H1 (cell line): Measurements from ENCODE around the gene CASP8AP2. TPM values are rescaled to one million over a fixed set of nuclear protein-coding genes. Genes with fewer than 3 reads are reported as not detected.
A peak's percentile ranks its signal among the peaks of the same experiment; 100 is the strongest.

Experiments
- CTCF ChIA-PET: fragments of 300-600 bp; sonication (Branson Sonifier 250); formaldehyde crosslinking; loops from one replicate; lab custom pipeline; 2021; ENCODE audit not compliant: partially characterized antibody; lab: Charles Lee
- POLR2A ChIA-PET: fragments of 300-600 bp; sonication (Branson Sonifier 250); formaldehyde crosslinking; loops from one replicate; lab custom pipeline; 2021; ENCODE audit warnings: inconsistent platforms; ENCODE audit not compliant: partially characterized antibody; lab: Charles Lee
- DNase-seq, 2 experiments: peaks; one replicate each; pipeline versions ENCODE4 v3.0.0 to v3.0.0-alpha.2; 2010 to 2022; ENCODE audit warnings: low spot score in 2 of 2, low read depth in 1 of 2, mixed read lengths in 1 of 2
- FAIRE-seq: peaks from 2 replicates; lab custom pipeline; 2011; peaks lifted over from hg19 to GRCh38; lab: Jason Lieb, UNC
- H2AFZ ChIP-seq: 2 replicates; pipeline ENCODE4 v1.8.1; 2012; ENCODE audit warnings: low read length, inconsistent platforms
- H2AK5ac ChIP-seq: 2 replicates; pipeline ENCODE4 v1.6.1; 2013; ENCODE audit warnings: low read depth, low read length
- H2BK120ac ChIP-seq: replicated peaks from 2 replicates; pipeline ENCODE3; 2013; ENCODE audit warnings: low read depth, low read length, inconsistent platforms
- H2BK12ac ChIP-seq: 2 replicates; pipeline ENCODE4 v1.6.1; 2013; ENCODE audit warnings: low read depth, low read length
- H2BK15ac ChIP-seq: 2 replicates; pipeline ENCODE4 v1.6.1; 2013; ENCODE audit warnings: low read length
- H2BK20ac ChIP-seq: 2 replicates; pipeline ENCODE4 v1.6.1; 2013; ENCODE audit warnings: low read length
- H2BK5ac ChIP-seq: 2 replicates; pipeline ENCODE4 v1.6.1; 2013; ENCODE audit warnings: low read depth, low read length
- H3K14ac ChIP-seq: 2 replicates; pipeline ENCODE4 v1.6.1; 2013; ENCODE audit warnings: inconsistent platforms; ENCODE audit not compliant: insufficient read length
- H3K18ac ChIP-seq: 2 replicates; pipeline ENCODE4 v1.6.1; 2013; ENCODE audit warnings: low read length; ENCODE audit errors: extremely low read depth
- H3K23ac ChIP-seq: 2 replicates; pipeline ENCODE4 v1.6.1; 2013; ENCODE audit warnings: inconsistent platforms; ENCODE audit not compliant: insufficient read length
- H3K23me2 ChIP-seq: 2 replicates; pipeline ENCODE4 v1.6.1; 2013; ENCODE audit warnings: low read depth, low read length
- H3K27ac ChIP-seq: 2 replicates; pipeline ENCODE4 v1.6.1; 2011; ENCODE audit warnings: low read depth, low read length, inconsistent platforms
- H3K27me3 ChIP-seq, 4 experiments: replicated peaks in 1 of 4; 1 replicate in 1 of 4; 2 replicates in 3 of 4; pipeline versions ENCODE4 v1.6.1 to v1.8.1; 2011 to 2013; ENCODE audit warnings: low read length in 3 of 4, mild to moderate bottlenecking in 3 of 4, inconsistent platforms in 2 of 4, mixed read lengths in 2 of 4, moderate library complexity in 1 of 4; ENCODE audit not compliant: control insufficient read depth in 3 of 4, insufficient read depth in 3 of 4; ENCODE audit errors: extremely low read depth in 1 of 4
- H3K36me3 ChIP-seq, 4 experiments: 2 replicates each; pipeline versions ENCODE4 v1.6.1 to v1.8.1; 2011 to 2013; ENCODE audit warnings: mild to moderate bottlenecking in 4 of 4, low read length in 3 of 4, moderate library complexity in 2 of 4, control low read depth in 1 of 4, inconsistent platforms in 1 of 4; ENCODE audit not compliant: insufficient read depth in 4 of 4, control insufficient read depth in 2 of 4
- H3K4ac ChIP-seq: replicated peaks from 2 replicates; pipeline ENCODE3; 2013; ENCODE audit warnings: low read length, low read depth, mixed read lengths, inconsistent platforms; ENCODE audit not compliant: insufficient read length
- H3K4me1 ChIP-seq, 4 experiments: replicated peaks in 1 of 4; 1 replicate in 1 of 4; 2 replicates in 3 of 4; pipeline versions ENCODE4 v1.6.1 to v1.8.1; 2011 to 2013; ENCODE audit warnings: low read length in 3 of 4, inconsistent platforms in 2 of 4, mixed read lengths in 1 of 4; ENCODE audit not compliant: insufficient read depth in 4 of 4, control insufficient read depth in 3 of 4
- H3K4me2 ChIP-seq, 2 experiments: 2 replicates each; pipeline versions ENCODE4 v1.6.1 to v1.8.1; 2011 to 2013; ENCODE audit warnings: low read depth in 2 of 2, low read length in 2 of 2, control low read depth in 1 of 2, inconsistent platforms in 1 of 2, mild to moderate bottlenecking in 1 of 2; ENCODE audit not compliant: insufficient read depth in 1 of 2
- H3K4me3 ChIP-seq, 4 experiments: fragments of 200-600, 300-600 bp in 1 of 4; sonication (generic), shearing (Covaris generic), sonication (Bioruptor Twin) in 1 of 4; 2 replicates each; pipeline versions ENCODE4 v1.5.1 to v1.8.1; 2011 to 2016; ENCODE audit warnings: low read length in 4 of 4, low read depth in 3 of 4, control low read depth in 2 of 4, inconsistent platforms in 2 of 4, mild to moderate bottlenecking in 2 of 4, mixed read lengths in 1 of 4, moderate library complexity in 1 of 4; ENCODE audit not compliant: insufficient read depth in 2 of 4; ENCODE audit errors: extremely low read depth in 1 of 4
- H3K56ac ChIP-seq: replicated peaks from 2 replicates; pipeline ENCODE3; 2013; ENCODE audit warnings: low read depth, mild to moderate bottlenecking, mixed read lengths, low read length, inconsistent platforms; ENCODE audit not compliant: insufficient read length
- H3K79me1 ChIP-seq: 2 replicates; pipeline ENCODE4 v1.6.1; 2013; ENCODE audit warnings: low read depth, low read length, control low read depth
- H3K79me2 ChIP-seq, 2 experiments: 2 replicates each; pipeline versions ENCODE4 v1.6.1 to v1.8.1; 2012 to 2013; ENCODE audit warnings: low read length in 2 of 2, mild to moderate bottlenecking in 2 of 2, inconsistent platforms in 1 of 2; ENCODE audit not compliant: insufficient read depth in 2 of 2, control insufficient read depth in 1 of 2
- H3K9ac ChIP-seq, 4 experiments: replicated peaks in 1 of 4; 1 replicate in 1 of 4; 2 replicates in 3 of 4; pipeline versions ENCODE4 v1.6.1 to v1.8.1; 2011 to 2013; ENCODE audit warnings: low read depth in 3 of 4, low read length in 3 of 4, control low read depth in 2 of 4, mild to moderate bottlenecking in 2 of 4, moderate library complexity in 2 of 4, inconsistent platforms in 1 of 4; ENCODE audit errors: extremely low read depth in 1 of 4
- H3K9me3 ChIP-seq, 2 experiments: 2 replicates each; pipeline versions ENCODE4 v1.6.1 to v1.8.1; 2012 to 2013; ENCODE audit warnings: mild to moderate bottlenecking in 2 of 2, moderate library complexity in 2 of 2, control low read depth in 1 of 2, inconsistent platforms in 1 of 2, low read depth in 1 of 2, low read length in 1 of 2, mixed read lengths in 1 of 2; ENCODE audit not compliant: insufficient read depth in 2 of 2
- H4K20me1 ChIP-seq, 2 experiments: replicated peaks in 1 of 2; 2 replicates each; pipeline versions ENCODE3 to v1.8.1; 2011 to 2013; ENCODE audit warnings: inconsistent platforms in 2 of 2, low read length in 2 of 2, mild to moderate bottlenecking in 1 of 2; ENCODE audit not compliant: insufficient read depth in 2 of 2, control insufficient read depth in 1 of 2
- H4K5ac ChIP-seq: 2 replicates; pipeline ENCODE4 v1.6.1; 2013; ENCODE audit warnings: low read length, low read depth, mixed read lengths, inconsistent platforms; ENCODE audit not compliant: insufficient read length
- H4K8ac ChIP-seq: 2 replicates; pipeline ENCODE4 v1.8.0; 2013; ENCODE audit warnings: mild to moderate bottlenecking, moderate library complexity, low read length, inconsistent platforms; ENCODE audit not compliant: insufficient read depth; ENCODE audit errors: extremely low read depth
- H4K91ac ChIP-seq: replicated peaks from 2 replicates; pipeline ENCODE3; 2013; ENCODE audit warnings: low read length, mixed read lengths, inconsistent platforms; ENCODE audit not compliant: insufficient read length
- CBX8 ChIP-seq: fragments of 300-800, 300-1000 bp; sonication (generic); IDR thresholded peaks from 2 replicates; pipeline ENCODE4 v1.7.1; 2016; ENCODE audit warnings: low read depth, low read length, borderline replicate concordance
- CHD1 ChIP-seq: IDR thresholded peaks from 2 replicates; pipeline ENCODE4 v1.6.1; 2012; ENCODE audit warnings: low read depth, low read length, improper control_type of control experiment
- E2F6 ChIP-seq: IDR thresholded peaks from 2 replicates; pipeline ENCODE4 v1.6.1; 2012; ENCODE audit warnings: inconsistent platforms
- HDAC6 ChIP-seq: IDR thresholded peaks from one replicate; pipeline ENCODE4 v1.7.1; 2012; ENCODE audit warnings: low read depth, mild to moderate bottlenecking, inconsistent platforms, low read length, moderate library complexity
- KDM4A ChIP-seq: IDR thresholded peaks from one replicate; pipeline ENCODE4 v1.7.1; 2012; ENCODE audit warnings: low read depth, mild to moderate bottlenecking, moderate library complexity, low read length, inconsistent platforms; ENCODE audit not compliant: severe bottlenecking
- KDM5A ChIP-seq: fragments of 200-600 bp; IDR thresholded peaks from 2 replicates; pipeline ENCODE4 v1.7.1; 2012; ENCODE audit warnings: mild to moderate bottlenecking, low read length, inconsistent platforms, mixed read lengths
- NANOG ChIP-seq: IDR thresholded peaks from 2 replicates; pipeline ENCODE4 v1.6.1; 2011; ENCODE audit warnings: low read length, low read depth, mild to moderate bottlenecking, inconsistent platforms; ENCODE audit not compliant: insufficient read depth, poor library complexity, severe bottlenecking
- NRF1 ChIP-seq: IDR thresholded peaks from 2 replicates; pipeline ENCODE4 v1.6.1; 2011; ENCODE audit warnings: mild to moderate bottlenecking, low read depth, low read length, improper control_type of control experiment
- PHF8 ChIP-seq: fragments of 200-600 bp; sonication (generic); conservative IDR thresholded peaks from 2 replicates; pipeline ENCODE4 v1.7.1; 2012; ENCODE audit warnings: low read depth, mild to moderate bottlenecking, inconsistent platforms, low read length, moderate library complexity
- RXRA ChIP-seq: IDR thresholded peaks from 2 replicates; pipeline ENCODE4 v1.6.1; 2011; ENCODE audit warnings: low read depth, mild to moderate bottlenecking, low read length, moderate library complexity; ENCODE audit not compliant: insufficient read depth
- SAP30 ChIP-seq: fragments of 300-600 bp; sonication (generic); IDR thresholded peaks from 2 replicates; pipeline ENCODE4 v1.7.1; 2012; ENCODE audit warnings: low read length, moderate library complexity, mild to moderate bottlenecking, inconsistent platforms; ENCODE audit not compliant: insufficient read depth, insufficient replicate concordance
- SIRT6 ChIP-seq: IDR thresholded peaks from one replicate; pipeline ENCODE4 v1.7.1; 2012; ENCODE audit warnings: low read length, inconsistent platforms
- TCF12 ChIP-seq: IDR thresholded peaks from 2 replicates; pipeline ENCODE4 v1.6.1; 2011; ENCODE audit warnings: low read depth, mild to moderate bottlenecking, low read length
- WGBS, 2 experiments: shearing (Covaris generic) in 1 of 2; methylation state at CpG; one replicate each; pipeline versions ENCODE4 v1.1.6 to v1.1.7; 2013 to 2015; ENCODE audit warnings: low lambda C conversion rate in 2 of 2, mixed read lengths in 2 of 2, inconsistent platforms in 1 of 2, low coverage in 1 of 2, missing lambda C conversion rate in 1 of 2; ENCODE audit not compliant: insufficient replicate concordance in 2 of 2, insufficient coverage in 1 of 2, insufficient read length in 1 of 2; ENCODE audit errors: extremely low coverage in 1 of 2, missing lambda C conversion rate in 1 of 2; 5-methylcytosine and 5-hydroxymethylcytosine counted together
- polyA plus RNA-seq, 7 experiments: library from polyadenylated mRNA; depleted of rRNA in 3 of 7; stranded (reverse) in 5 of 7; unstranded in 2 of 7; fragments of >200 nt in 5 of 7; fragments of 200-250 nt in 2 of 7; gene quantifications; 1 replicate in 5 of 7; 2 replicates in 1 of 7; 4 replicates in 1 of 7; pipeline versions ENCODE4 v1.2.1 to v1.2.3, GENCODE V29; 2011 to 2013; ENCODE audit warnings: missing spikeins in 2 of 7, mixed read lengths in 2 of 7
- total RNA-seq: library from RNA; stranded (reverse); fragmentation: NEBNext Ultra II Directional; extraction: Animal tissue kit (Norgen Biotek cat#: 25700); gene quantifications from 2 replicates; pipeline ENCODE4 v1.2.1, GENCODE V29; 2021

Gene CASP8AP2
- total and polyA plus RNA-seq, 2 of the 8 experiments (the other 6 are each of a cell fraction or from before 2014, with no cell fraction given), result 6.9 to 32.1 TPM

GRCh38 chr6:89818977-89819335 lies 10.7 kb upstream of the CASP8AP2 start:
- H3K79me2 ChIP-seq, result peaks cover 21 to 59% of the 10 kb centered on the region in 2 experiments
- no peak for DNase-seq
- peak; percentile 7 for FAIRE-seq
- TF ChIP-seq RXRA (no peak), KDM5A (no peak), NRF1 (no peak), CHD1 (no peak), SIRT6 (no peak), CBX8 (no peak), E2F6 (no peak), PHF8 (no peak), SAP30 (peak; percentile 24), NANOG (no peak), TCF12 (no peak), KDM4A (no peak), HDAC6 (no peak)

More at GRCh38 chr6:89818977-89819335, 10.7 kb upstream of the CASP8AP2 start:
- H3K79me1 ChIP-seq, result peaks cover 2% of the 10 kb centered on the region; the same call in 1 of the 2 replicates
- H4K91ac ChIP-seq, result peak overlapping the region; percentile 72
- H3K36me3 ChIP-seq, result no peaks in the 10 kb centered on the region
- H2BK120ac ChIP-seq, result no peak overlapping the region
- peak overlapping the region; percentile 78 to 82 for H3K4me2 ChIP-seq
- peak overlapping the region; percentile 62 for H3K4ac ChIP-seq
- H3K27me3 ChIP-seq, result no peaks in the 10 kb centered on the region
- no peak overlapping the region for H2BK15ac ChIP-seq
- peak overlapping the region; percentile 72 to 95 (median 94) for H3K9ac ChIP-seq
- no peak overlapping the region for H2AFZ ChIP-seq
- H3K9me3 ChIP-seq, result no peaks in the 10 kb centered on the region
- peaks cover 4 to 18% (median 11%) of the 10 kb centered on the region in 4 experiments for H3K4me1 ChIP-seq
- peak overlapping the region; percentile 68; the same call in 1 of the 2 replicates for H3K18ac ChIP-seq
- H2BK20ac ChIP-seq, result no peak overlapping the region
- H3K4me3 ChIP-seq, result peak overlapping the region; percentile 83 to 93 (median 91)
- peaks cover 6% of the 10 kb centered on the region; the same call in 1 of the 2 replicates for H3K23me2 ChIP-seq
- POLR2A ChIA-PET, result interaction anchor here (0.9 to 5.3 kb wide), 10 partner anchors 8 to 413 kb away, joined by 3 to 107 read pairs (median 7); partner anchors contain the start of gene CASP8AP2
- H3K27ac ChIP-seq, result peak overlapping the region; percentile 93
- H4K5ac ChIP-seq, result peak overlapping the region; percentile 57
- peak overlapping the region; percentile 65 for H3K56ac ChIP-seq
- CTCF ChIA-PET, result interaction anchor here (0.6 to 2.5 kb wide), 4 partner anchors 12 to 202 kb away, joined by 3 to 9 read pairs (median 4); no protein-coding TSS in a partner anchor
- peaks cover 17 to 22% of the 10 kb centered on the region in 2 experiments for H4K20me1 ChIP-seq
- H3K14ac ChIP-seq, result no peak overlapping the region
- peak overlapping the region; percentile 98; the same call in 1 of the 2 replicates for H4K8ac ChIP-seq
- peak overlapping the region; percentile 69; the same call in 1 of the 2 replicates for H2BK12ac ChIP-seq
- peak overlapping the region; percentile 92 for H2BK5ac ChIP-seq
- WGBS, 2 experiments, result 2% methylated on average over 14 of the region's 14 CpGs; no CpG with 5 or more reads in 1 of the 2 experiments
- peak overlapping the region; percentile 94; the same call in 1 of the 2 replicates for H2AK5ac ChIP-seq
- no peak overlapping the region for H3K23ac ChIP-seq
